Smooth muscle cell (in vitro differentiated cells): ENCODE measurements around the gene ACTN1. TPM values are rescaled to one million over a fixed set of nuclear protein-coding genes. Genes with fewer than 3 reads are reported as not detected.

Experiments
- DNase-seq: peaks from one replicate; lab custom pipeline; 2025; ENCODE audit not compliant: unreplicated experiment; lab: John Stamatoyannopoulos, UW
- H2AFZ ChIP-seq: fragments of 200-600 bp; sonication (generic); 2 replicates; pipeline ENCODE4 v1.6.0; 2016; ENCODE audit warnings: antibody characterized with exemption, low read depth, mild to moderate bottlenecking
- H3F3A ChIP-seq: fragments of 200-600 bp; sonication (generic); 2 replicates; pipeline ENCODE4 v1.6.0; 2017; ENCODE audit warnings: antibody characterized with exemption, low read depth
- H3K27ac ChIP-seq: fragments of 200-600 bp; sonication (generic); 2 replicates; pipeline ENCODE4 v1.5.1; 2016; ENCODE audit warnings: low read depth, mild to moderate bottlenecking
- H3K27me3 ChIP-seq: fragments of 200-600 bp; sonication (generic); 2 replicates; pipeline ENCODE4 v1.6.1; 2016; ENCODE audit warnings: low read depth, mild to moderate bottlenecking
- H3K36me3 ChIP-seq: fragments of 200-600 bp; sonication (generic); 2 replicates; pipeline ENCODE4 v1.5.1; 2016; ENCODE audit warnings: low read depth
- H3K4me1 ChIP-seq: fragments of 200-600 bp; sonication (generic); 2 replicates; pipeline ENCODE4 v1.5.1; 2016; ENCODE audit warnings: low read depth
- H3K4me2 ChIP-seq: fragments of 200-600 bp; sonication (generic); 2 replicates; pipeline ENCODE4 v1.6.0; 2016; ENCODE audit warnings: mild to moderate bottlenecking
- H3K4me3 ChIP-seq: fragments of 200-600 bp; sonication (generic); 2 replicates; pipeline ENCODE4 v1.5.1; 2016; ENCODE audit warnings: mild to moderate bottlenecking
- H3K79me2 ChIP-seq: fragments of 200-600 bp; sonication (generic); 2 replicates; pipeline ENCODE4 v1.6.0; 2016; ENCODE audit warnings: low read depth, mild to moderate bottlenecking
- H3K9ac ChIP-seq: fragments of 200-600 bp; sonication (generic); 2 replicates; pipeline ENCODE4 v1.6.0; 2016; ENCODE audit warnings: low read depth
- H3K9me3 ChIP-seq: fragments of 200-600 bp; sonication (generic); replicated peaks from 2 replicates; pipeline ENCODE4 v1.5.1; 2016; ENCODE audit warnings: low read depth
- H4K20me1 ChIP-seq: fragments of 200-600 bp; sonication (generic); 2 replicates; pipeline ENCODE4 v1.6.0; 2016; ENCODE audit warnings: low read depth
- WGBS: methylation state at CpG from one replicate; pipeline ENCODE4 v1.1.7; 2016; ENCODE audit warnings: low lambda C conversion rate; 5-methylcytosine and 5-hydroxymethylcytosine counted together
- polyA plus RNA-seq: library from polyadenylated mRNA; unstranded; fragments of >200 nt; fragmentation: Nextera tagmentation; extraction: Ambion mirVana; gene quantifications from 2 replicates; pipeline ENCODE4 v1.2.1, GENCODE V29; 2016
- total RNA-seq: library from RNA; depleted of rRNA; stranded (reverse); fragments of >200 nt; gene quantifications from 2 replicates; pipeline ENCODE4 v1.2.3, GENCODE V29; 2014
- TF ChIP-seq, protein P1 (sequence below): fragments of 200-600 bp; sonication (generic); IDR thresholded peaks from 2 replicates; pipeline ENCODE4 v1.5.1; 2017; ENCODE audit warnings: borderline replicate concordance, mild to moderate bottlenecking, antibody characterized with exemption; ENCODE audit not compliant: insufficient read depth, poor library complexity, severe bottlenecking

The ACTN1 gene
- total and polyA plus RNA-seq, 2 experiments from 2014 or later = 422 to 806 TPM

DNA sequence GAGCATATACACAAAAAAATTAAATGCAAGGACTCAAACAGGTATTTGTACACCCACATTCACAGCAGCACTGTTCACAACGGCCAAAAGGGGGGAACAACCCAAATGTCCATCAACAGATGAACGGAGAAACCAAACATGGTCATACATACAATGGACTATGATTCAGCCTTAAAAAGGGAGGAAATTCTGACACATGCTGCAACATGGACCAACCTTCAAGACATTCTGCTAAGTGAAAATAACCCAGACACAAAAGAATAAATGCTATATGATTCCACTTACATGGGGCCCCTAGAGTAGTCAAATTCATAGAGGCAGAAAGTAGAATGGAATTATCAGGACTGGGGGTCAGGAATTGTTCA lies 29.5 kb downstream of the ACTN1 start:
- 57% methylated on average over 2 of the region's 2 CpGs for WGBS
- Histone ChIP-seq H3K27ac (peak overlapping the region; percentile 96), H3K27me3 (no peaks in the 10 kb centered on the region), H3K9me3 (no peaks in the 10 kb centered on the region), H2AFZ (no peak overlapping the region), H3K79me2 (peaks cover 91% of the 10 kb centered on the region), H3K36me3 (no peaks in the 10 kb centered on the region), H3K4me2 (peak overlapping the region; percentile 73), H3K4me3 (no peak overlapping the region), H4K20me1 (peaks cover 99% of the 10 kb centered on the region), H3K9ac (peak overlapping the region; percentile 33), H3F3A (peaks cover 70% of the 10 kb centered on the region), H3K4me1 (peaks cover 53% of the 10 kb centered on the region)
- no peak for DNase-seq
- TF ChIP-seq, protein P1, sequence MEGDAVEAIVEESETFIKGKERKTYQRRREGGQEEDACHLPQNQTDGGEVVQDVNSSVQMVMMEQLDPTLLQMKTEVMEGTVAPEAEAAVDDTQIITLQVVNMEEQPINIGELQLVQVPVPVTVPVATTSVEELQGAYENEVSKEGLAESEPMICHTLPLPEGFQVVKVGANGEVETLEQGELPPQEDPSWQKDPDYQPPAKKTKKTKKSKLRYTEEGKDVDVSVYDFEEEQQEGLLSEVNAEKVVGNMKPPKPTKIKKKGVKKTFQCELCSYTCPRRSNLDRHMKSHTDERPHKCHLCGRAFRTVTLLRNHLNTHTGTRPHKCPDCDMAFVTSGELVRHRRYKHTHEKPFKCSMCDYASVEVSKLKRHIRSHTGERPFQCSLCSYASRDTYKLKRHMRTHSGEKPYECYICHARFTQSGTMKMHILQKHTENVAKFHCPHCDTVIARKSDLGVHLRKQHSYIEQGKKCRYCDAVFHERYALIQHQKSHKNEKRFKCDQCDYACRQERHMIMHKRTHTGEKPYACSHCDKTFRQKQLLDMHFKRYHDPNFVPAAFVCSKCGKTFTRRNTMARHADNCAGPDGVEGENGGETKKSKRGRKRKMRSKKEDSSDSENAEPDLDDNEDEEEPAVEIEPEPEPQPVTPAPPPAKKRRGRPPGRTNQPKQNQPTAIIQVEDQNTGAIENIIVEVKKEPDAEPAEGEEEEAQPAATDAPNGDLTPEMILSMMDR = no peak

DNA sequence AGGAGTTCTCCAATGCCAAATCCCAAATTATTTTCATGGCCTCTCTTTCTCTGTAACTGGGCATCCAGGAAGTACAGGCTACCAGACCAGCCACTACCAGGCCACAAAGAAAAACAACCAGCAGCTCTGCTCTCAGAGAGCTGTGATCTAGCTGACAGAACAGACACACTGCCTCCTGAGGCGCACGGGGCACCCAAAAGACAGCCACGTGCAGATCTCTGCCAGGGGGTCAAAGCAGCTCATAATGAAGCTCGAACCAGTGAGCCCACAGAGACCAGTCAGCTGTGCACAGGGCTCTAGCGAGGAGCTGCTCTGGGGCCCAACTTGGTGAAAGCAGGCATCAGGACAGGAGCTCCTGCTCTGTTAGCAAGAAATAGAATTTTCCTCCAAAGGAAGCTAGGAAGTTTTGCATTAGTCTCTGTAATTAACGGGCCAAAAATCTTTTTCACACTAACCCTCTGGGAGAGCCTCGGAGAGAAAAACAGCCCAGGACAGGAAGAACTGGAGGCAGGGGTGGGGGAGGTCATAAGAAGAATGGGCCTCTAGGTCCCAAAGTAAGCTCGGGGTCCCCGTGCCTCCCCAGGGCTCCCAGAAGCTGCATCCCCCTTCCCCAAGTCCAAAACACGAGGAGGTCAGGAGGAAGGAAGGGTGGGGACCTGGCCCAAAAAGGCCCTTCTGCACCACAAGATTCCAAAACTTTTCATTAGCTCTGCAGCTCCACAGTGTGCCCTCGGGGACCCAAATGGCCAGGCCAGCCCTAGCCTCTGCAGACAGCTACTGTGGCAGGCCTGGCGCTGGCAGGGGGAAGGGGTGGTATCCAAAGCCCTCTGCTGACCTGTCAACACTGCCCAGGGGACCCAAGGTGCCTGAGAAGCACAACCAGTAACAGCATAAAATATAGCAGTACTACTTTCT lies 30.2 kb downstream of the ACTN1 start:
- peak overlapping the region; percentile 96 for H3K27ac ChIP-seq
- peaks cover 99% of the 10 kb centered on the region for H4K20me1 ChIP-seq
- no peak for DNase-seq
- 46% methylated on average over 12 of the region's 12 CpGs for WGBS
- H3K27me3 ChIP-seq = no peaks in the 10 kb centered on the region
- no peak overlapping the region for H3K4me3 ChIP-seq
- peaks cover 51% of the 10 kb centered on the region for H3K4me1 ChIP-seq
- H3K4me2 ChIP-seq = peak overlapping the region; percentile 73
- H3K9me3 ChIP-seq = no peaks in the 10 kb centered on the region
- peaks cover 72% of the 10 kb centered on the region for H3F3A ChIP-seq
- H3K9ac ChIP-seq = peak overlapping the region; percentile 33
- H3K36me3 ChIP-seq = no peaks in the 10 kb centered on the region
- peaks cover 91% of the 10 kb centered on the region for H3K79me2 ChIP-seq
- TF ChIP-seq, protein P1 = no peak
- H2AFZ ChIP-seq = no peak overlapping the region

DNA sequence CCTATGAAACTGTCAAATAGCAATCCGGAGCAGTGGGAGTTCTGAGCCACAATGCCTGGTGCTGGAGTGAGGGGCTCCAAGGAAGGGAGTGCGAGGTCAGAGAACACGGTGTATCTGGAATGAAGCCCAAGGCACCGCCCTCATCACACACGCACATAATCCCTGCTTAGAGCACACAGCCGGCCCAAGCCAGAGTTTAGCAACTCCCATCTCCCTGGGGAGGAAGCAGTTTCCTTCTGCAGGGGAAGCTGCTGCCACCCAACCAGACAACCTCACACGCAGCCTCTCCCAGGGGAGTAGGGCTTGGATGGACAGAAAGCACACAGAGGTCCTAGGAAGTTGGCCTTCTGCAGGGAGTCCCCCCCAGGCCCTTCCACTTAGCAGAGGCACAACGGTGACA lies 31.3 kb downstream of the ACTN1 start:
- no peak for DNase-seq
- peaks cover 99% of the 10 kb centered on the region for H3K79me2 ChIP-seq
- no peaks in the 10 kb centered on the region for H3K36me3 ChIP-seq
- H3K27ac ChIP-seq = peak overlapping the region; percentile 96
- H3K9ac ChIP-seq = peak overlapping the region; percentile 33
- 26% methylated on average over 8 of the region's 8 CpGs for WGBS
- H3F3A ChIP-seq = peaks cover 70% of the 10 kb centered on the region
- no peaks in the 10 kb centered on the region for H3K9me3 ChIP-seq
- no peaks in the 10 kb centered on the region for H3K27me3 ChIP-seq
- peaks cover 44% of the 10 kb centered on the region for H3K4me1 ChIP-seq
- no peak overlapping the region for H3K4me3 ChIP-seq
- peak overlapping the region; percentile 73 for H3K4me2 ChIP-seq
- H2AFZ ChIP-seq = no peak overlapping the region
- TF ChIP-seq, protein P1 = no peak
- H4K20me1 ChIP-seq = peaks cover 99% of the 10 kb centered on the region
